ENCODE results near the gene SLC36A4. TPM values are rescaled to one million over a fixed set of nuclear protein-coding genes. Genes with fewer than 3 reads are reported as not detected.

Gene SLC36A4
- total and polyA plus RNA-seq, 11 donors = 2.6 to 22.4 (median 7.4) TPM

DNA sequence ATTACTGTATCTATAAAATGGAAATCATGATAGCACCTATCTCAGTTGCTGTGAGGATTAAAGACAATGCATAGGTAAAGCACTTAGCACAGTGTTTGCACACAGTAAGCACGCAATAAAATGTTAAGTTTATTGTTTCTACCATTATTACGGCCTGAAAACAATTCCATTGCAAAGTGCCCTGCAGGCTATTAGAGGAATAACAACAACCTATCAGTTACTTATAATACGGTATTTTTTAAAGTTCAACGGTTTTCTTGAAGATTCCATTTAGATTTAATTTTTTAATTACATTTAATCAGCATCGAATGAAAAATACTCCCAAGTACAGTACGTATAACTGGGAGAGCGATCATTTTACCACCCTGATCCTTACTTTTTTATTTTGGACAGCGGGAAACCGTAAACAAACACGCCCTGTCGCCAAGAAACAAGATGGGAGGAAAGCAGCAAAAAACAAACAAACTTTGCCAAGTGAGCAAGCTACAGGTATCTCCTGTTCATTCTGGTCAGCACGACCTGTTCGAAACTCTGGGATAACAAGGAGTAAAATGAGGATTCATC, 893 bp downstream of the SLC36A4 start:
- H3K27me3 ChIP-seq = no peaks in the 10 kb centered on the region
- peak overlapping the region; percentile 67 to 87 (median 80) for H3K4me3 ChIP-seq
- peak overlapping the region in 11 of 12 donors; percentile 87 to 98 (median 92) for H3K27ac ChIP-seq
- peaks cover 0 to 42% (median 1%) of the 10 kb centered on the region in 12 donors for H3K4me1 ChIP-seq
- WGBS, 4 donors = 12 to 16% (median 13%) methylated on average over 13 of the region's 13 CpGs
- intact Hi-C loops (cut with DNase I) = no loop called here
- no peak for DNase-seq
- no peak for ATAC-seq
- TF ChIP-seq, protein P1, sequence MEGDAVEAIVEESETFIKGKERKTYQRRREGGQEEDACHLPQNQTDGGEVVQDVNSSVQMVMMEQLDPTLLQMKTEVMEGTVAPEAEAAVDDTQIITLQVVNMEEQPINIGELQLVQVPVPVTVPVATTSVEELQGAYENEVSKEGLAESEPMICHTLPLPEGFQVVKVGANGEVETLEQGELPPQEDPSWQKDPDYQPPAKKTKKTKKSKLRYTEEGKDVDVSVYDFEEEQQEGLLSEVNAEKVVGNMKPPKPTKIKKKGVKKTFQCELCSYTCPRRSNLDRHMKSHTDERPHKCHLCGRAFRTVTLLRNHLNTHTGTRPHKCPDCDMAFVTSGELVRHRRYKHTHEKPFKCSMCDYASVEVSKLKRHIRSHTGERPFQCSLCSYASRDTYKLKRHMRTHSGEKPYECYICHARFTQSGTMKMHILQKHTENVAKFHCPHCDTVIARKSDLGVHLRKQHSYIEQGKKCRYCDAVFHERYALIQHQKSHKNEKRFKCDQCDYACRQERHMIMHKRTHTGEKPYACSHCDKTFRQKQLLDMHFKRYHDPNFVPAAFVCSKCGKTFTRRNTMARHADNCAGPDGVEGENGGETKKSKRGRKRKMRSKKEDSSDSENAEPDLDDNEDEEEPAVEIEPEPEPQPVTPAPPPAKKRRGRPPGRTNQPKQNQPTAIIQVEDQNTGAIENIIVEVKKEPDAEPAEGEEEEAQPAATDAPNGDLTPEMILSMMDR (IDR thresholded peaks at IDR 0.05) = peak in 11 of 12 donors; percentile 9 to 48 (median 30)
- no peak for TF ChIP-seq POLR2A (IDR thresholded peaks at IDR 0.05)
- H3K36me3 ChIP-seq = no peaks in the 10 kb centered on the region
- no peaks in the 10 kb centered on the region for H3K9me3 ChIP-seq

DNA sequence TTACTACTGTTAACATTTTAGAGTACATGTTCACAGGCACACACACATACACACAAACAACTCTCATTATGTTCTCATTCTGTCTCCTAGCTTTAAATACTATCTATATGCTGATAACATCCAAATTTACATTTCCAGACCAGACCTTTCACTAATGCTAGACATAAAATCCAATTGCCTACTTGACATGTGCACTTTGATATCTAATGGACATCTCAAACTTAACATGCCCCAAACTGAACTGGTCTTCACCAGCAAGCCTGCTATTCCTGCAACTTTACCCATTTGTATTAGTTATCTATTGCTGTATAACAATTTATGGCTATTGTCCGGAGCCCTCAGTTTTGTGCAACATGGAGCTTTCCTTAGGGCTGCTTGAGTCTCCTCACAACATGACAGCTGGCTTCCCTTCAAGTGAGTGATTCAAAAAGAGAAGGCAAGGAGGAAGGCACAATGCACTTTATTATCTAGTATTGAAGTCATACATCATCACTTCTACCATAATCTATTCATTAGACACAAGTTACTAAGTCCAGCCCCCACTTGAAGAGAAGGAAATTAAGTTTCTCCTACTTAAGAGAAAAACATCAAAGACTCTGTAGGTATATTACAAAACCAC, 3.0 kb downstream of the SLC36A4 start:
- Histone ChIP-seq H3K4me3 (no peak overlapping the region), H3K27me3 (no peaks in the 10 kb centered on the region), H3K4me1 (peaks cover 0 to 37% (median 1%) of the 10 kb centered on the region in 12 donors), H3K9me3 (no peaks in the 10 kb centered on the region), H3K27ac (no peak overlapping the region), H3K36me3 (no peaks in the 10 kb centered on the region)
- ATAC-seq (no peak), DNase-seq (no peak)
- 83 to 96% (median 94%) methylated on average over 1 of the region's 1 CpG for WGBS, 4 donors
- TF ChIP-seq, protein P1 (IDR thresholded peaks at IDR 0.05) = no peak
- no peak for TF ChIP-seq POLR2A (IDR thresholded peaks at IDR 0.05)
- intact Hi-C loops (cut with DNase I) = no loop called here

DNA sequence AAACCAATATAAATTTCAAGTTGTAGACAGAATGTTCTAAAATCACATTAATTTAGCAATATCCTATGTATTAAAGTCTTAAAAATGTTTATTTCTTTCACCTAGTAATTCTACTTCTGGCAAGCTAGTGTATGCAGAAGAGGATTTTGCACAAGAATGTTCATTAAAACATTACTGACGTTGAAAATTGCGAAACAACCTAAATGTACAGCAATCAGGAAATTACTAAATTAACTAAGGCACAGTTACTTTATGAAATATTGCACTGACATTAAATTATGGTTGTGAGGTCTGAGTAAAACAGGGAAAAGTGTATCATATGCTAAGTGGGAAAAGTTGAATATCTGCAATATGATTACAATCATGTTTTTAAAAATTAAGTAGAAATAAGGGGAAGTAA, 4.1 kb downstream of the SLC36A4 start:
- peak overlapping the region in 1 of 12 donors; percentile 43 for H3K27ac ChIP-seq
- TF ChIP-seq POLR2A (IDR thresholded peaks at IDR 0.05) = no peak
- TF ChIP-seq, protein P1 (IDR thresholded peaks at IDR 0.05) = no peak
- H3K4me1 ChIP-seq = peaks cover 0 to 28% (median 1%) of the 10 kb centered on the region in 12 donors
- intact Hi-C loops (cut with DNase I) = no loop called here
- no peak for DNase-seq
- no peak overlapping the region for H3K4me3 ChIP-seq
- H3K9me3 ChIP-seq = no peaks in the 10 kb centered on the region
- ATAC-seq = no peak
- no peaks in the 10 kb centered on the region for H3K27me3 ChIP-seq
- H3K36me3 ChIP-seq = no peaks in the 10 kb centered on the region
- WGBS, 4 donors = 86 to 93% (median 90%) methylated on average over 2 of the region's 2 CpGs

DNA sequence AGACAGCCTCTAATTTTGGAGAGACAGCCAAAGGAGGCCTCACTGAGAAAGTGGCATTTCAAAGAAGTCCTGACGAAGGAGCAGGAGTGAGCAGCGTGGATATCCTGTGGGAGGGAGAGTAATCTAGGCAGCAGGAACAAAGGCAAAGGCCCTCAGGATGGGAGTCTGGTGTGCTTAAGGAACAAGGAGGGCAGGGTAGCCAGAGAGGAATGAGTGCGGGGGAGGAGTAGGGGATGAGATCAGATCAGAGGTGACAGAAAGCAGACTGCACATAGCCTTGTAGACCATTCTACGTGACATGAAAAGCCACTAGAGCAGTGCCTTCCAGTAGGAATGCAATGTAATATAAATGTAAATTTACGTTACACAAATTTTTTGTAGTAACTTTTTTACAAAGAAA, 5.6 kb downstream of the SLC36A4 start:
- H3K27ac ChIP-seq = no peak overlapping the region
- H3K4me1 ChIP-seq = peaks cover 0 to 24% (median 0%) of the 10 kb centered on the region in 12 donors
- TF ChIP-seq, protein P1 (IDR thresholded peaks at IDR 0.05) = no peak
- no peak for TF ChIP-seq POLR2A (IDR thresholded peaks at IDR 0.05)
- H3K36me3 ChIP-seq = no peaks in the 10 kb centered on the region
- DNase-seq (no peak), ATAC-seq (no peak)
- intact Hi-C loops (cut with DNase I) = no loop called here
- H3K9me3 ChIP-seq = peaks cover 0 to 14% (median 10%) of the 10 kb centered on the region in 12 donors
- 76 to 81% (median 78%) methylated on average over 5 of the region's 5 CpGs for WGBS, 4 donors
- no peaks in the 10 kb centered on the region for H3K27me3 ChIP-seq
- H3K4me3 ChIP-seq = no peak overlapping the region

All from heart left ventricle (tissue), 16 donors.